HG02970 (cell line): ENCODE results near the gene ECE1.
"Not testable (repeated sequence)": the region's sequence is repeated elsewhere in the genome, so short reads cannot be mapped to it uniquely, and the experiment has no call there.

Experiments
- ATAC-seq: cut with Tn5 transposase; IDR thresholded peaks from one replicate; pipeline ENCODE4 v1.9.1; 2021; ENCODE audit warnings: mild to moderate bottlenecking, moderate library complexity, moderate number of reproducible peaks; ENCODE audit not compliant: unreplicated experiment, low FRiP score

ECE1 gene

DNA sequence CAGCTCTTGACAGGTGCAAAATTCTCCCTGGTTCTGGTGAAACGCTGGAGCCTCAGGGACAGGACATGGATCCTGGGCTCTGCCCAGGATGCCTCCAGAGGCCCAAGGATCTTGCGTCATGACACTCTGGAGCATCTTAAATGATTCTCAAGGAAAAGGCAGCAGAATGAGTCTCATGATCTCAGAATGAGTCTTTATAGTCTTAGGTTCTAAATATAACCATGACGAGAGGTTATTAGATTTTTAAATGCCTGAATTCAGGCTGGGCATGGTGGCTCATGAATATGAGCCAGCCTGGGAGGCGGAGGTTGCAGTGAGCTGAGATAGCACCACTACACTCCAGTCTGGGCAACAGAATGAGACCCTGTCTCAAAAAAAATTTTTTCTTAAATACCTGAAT lies 55.5 kb downstream of the ECE1 start:
- ATAC-seq, result no peak

GRCh38 chr1:21233490-21233889 lies 56.8 kb downstream of the ECE1 start:
- no peak for ATAC-seq

DNA sequence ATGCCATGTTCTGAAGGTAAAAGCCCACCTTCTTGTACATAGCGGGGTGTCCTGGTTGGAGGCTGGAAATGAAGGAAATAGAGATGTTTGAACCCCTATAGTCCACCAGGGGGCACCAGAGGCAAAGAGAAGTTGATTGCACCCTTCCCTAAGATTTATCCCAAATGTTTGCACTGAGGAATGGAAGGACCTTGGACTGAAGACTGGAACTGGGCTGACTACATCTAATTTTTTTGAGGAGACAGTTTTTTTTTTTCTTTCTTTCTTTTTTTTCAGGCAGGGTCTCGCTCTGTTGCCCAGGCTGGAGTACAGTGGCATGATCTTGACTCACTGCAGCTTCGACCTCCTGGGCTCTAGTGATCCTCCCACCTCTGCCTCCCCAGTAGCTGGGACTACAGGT lies 58.2 kb downstream of the ECE1 start:
- ATAC-seq, result no peak

GRCh38 chr1:21229246-21230000 lies 60.8 kb downstream of the ECE1 start:
- no peak for ATAC-seq

DNA sequence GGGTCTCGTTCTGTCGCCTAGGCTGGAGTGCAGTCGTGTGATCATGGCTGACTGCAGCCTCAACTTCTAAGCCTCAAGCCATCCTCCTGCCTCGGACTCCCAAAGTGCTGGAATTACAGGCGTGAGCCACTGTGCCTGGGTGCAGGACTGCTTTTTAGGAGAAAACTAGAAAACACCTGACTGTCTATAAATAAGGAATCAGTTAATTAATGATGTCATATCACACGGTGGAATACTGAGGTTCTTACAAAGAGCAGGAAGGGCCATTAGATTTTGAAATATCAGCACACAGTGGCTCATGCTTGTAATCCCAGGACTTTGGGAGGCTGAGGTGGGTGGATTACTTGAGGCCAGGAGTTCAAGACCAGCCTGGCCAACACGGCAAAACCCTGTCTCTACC lies 62.0 kb downstream of the ECE1 start:
- not testable (repeated sequence) for ATAC-seq

- ATAC-seq, result no peak
Measured at GRCh38 chr1:21225065-21225464, 65.2 kb downstream of the ECE1 start.

GRCh38 chr1:21220815-21221214 lies 69.4 kb downstream of the ECE1 start:
- no peak for ATAC-seq

GRCh38 chr1:21219674-21220073 lies 70.6 kb downstream of the ECE1 start:
- ATAC-seq, result no peak

DNA sequence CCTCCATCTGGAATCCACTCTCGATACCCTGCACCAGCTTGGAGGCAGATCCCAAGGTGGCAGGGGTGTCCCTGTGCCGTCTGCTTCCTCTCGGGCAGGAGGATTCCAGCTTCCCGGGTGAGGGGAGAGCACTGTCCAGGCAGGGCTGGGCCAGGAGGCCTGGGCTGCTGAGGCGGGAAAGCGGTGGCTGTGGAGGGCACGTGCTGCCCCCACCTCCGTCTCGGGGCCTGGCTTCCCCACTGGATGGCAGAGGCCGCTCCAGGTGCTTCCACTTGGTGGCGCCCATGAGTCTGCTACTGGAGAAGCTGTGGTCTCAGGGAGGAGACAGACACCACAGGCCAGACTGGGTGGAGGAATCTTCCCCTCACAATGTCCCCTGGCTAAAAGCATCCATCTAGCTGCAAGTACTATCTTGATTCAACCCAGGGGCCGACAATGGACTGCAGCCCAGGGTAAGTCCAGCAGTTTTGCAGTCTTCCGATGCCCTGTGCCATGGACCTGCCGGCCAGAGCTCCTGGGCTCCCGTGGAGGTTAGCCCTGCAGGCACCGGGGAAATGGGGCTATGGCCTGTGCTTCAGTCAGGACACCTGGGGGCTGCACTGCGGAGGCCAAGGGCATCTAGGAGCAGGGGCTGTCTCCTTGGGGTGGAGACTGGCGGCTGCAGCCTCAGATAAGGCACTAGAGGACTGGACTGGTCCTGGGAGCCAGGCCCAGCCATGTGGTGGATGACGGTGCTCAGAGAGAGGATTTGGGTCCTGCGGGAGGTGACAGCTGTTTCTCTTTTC lies 72.3 kb downstream of the ECE1 start:
- ATAC-seq, result no peak

DNA sequence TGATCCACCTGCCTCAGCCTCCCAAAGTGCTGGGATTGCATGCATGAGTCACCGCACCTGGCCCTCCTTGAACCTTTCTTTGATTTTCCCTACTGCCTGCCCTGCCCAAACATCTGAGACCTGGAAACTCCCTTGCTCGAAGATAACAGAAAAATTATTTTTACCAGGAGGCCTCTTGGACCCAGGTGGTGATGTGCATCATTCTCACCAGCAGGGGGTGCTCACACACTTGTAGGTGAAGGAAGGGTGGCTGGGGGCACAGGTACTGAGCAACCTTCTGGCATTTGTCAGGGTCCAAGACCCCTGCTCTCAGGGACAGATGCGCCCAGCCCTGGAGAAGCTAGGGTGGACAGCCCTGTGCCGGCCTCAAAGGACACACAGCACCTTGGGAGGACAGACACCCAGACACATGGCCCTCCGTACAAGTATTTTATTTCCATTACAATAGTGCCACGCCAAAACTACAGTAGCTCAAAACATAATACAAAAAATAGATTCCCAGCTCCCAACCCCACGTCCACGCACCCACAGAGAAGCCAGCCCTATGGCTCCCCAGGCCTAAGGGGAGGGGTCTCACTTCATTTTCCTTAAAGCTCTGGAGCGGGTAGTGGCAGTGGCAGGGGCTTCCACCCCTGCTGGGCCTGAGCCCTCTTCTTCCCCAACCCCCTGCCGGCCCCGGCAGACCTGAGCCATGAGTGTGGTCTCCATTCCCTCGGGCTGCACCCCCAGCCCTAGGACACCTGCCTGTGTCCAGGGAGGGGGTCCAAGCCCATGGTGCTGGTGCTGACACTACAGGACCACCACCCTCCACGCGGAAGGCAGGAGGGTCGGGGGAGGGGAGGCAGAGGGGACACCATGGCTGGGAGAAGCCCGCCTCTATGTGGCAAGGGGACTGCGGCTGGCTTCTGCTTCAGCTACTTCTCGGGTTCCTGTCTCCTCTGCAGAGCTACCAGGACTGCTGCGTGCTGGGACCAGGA lies 73.1 kb downstream of the ECE1 start:
- ATAC-seq, result no peak

- ATAC-seq, result no peak
Measured at GRCh38 chr1:21212126-21212525, 78.1 kb downstream of the ECE1 start.

DNA sequence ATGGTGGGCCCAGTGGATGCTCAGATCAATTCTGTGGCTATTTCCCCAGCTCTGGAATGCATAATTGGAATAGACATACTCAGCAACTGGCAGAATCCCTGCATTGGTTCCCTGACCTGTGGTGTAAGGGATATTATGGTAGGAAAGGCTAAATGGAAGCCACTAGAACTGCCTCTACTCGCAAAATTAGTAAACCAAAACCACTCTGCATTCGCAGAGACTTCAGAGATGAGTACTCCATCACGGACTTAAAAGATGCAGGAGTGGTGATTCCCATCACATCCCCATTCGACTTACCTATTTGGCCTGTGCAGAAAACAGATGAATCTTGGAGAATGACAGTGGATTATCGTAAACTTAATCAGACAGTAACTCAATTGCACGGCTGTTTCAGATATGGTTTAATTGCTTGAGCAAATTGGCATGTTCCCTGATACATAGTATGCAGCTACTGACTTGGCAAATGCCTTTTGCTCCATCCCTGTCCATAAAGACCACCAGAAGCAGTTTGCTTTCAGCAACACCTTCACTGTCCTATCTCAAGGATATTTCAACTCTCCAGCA lies 82.0 kb downstream of the ECE1 start:
- not testable (repeated sequence) for ATAC-seq

GRCh38 chr1:21206117-21206516 lies 84.1 kb downstream of the ECE1 start:
- no peak for ATAC-seq

DNA sequence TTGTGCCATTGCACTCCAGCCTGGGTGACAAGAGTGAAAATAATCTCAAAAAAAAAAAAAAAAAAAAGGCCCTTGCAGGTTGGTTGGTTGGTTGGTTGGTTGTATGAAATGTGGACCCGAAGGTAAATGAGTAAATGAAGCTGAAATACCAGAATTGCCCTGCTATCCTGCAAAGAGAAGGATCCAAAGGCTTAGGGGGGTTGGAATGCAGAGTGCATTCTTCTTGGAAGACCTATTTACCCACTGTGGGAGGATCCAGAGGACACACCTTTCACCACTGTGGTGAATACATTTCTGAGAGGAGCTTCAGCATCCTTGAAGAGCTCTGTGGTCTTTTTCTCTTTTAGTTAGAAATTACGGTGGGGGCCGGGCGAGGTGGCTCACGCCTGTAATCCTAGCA lies 84.8 kb downstream of the ECE1 start:
- ATAC-seq, result no peak

- no peak for ATAC-seq
Measured at GRCh38 chr1:21201650-21202049, 88.6 kb downstream of the ECE1 start.

DNA sequence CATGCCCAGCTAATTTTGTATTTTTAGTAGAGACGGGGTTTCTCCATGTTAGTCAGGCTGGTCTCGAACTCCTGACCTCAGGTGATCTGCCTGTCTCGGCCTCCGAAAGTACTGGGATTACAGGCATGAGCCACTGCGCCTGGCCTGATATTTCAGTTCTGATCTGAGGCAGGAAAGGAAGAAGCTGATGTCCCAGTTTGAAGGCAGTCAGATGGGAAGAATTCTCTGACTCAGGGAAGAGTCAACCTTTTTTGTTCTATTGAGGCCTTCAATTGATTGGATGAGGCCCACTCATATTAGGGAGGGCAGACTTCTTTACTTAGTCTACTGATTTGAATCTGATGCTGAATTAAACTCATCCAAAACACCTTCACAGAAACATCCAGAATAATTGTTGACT lies 89.0 kb downstream of the ECE1 start:
- not testable (repeated sequence) for ATAC-seq

DNA sequence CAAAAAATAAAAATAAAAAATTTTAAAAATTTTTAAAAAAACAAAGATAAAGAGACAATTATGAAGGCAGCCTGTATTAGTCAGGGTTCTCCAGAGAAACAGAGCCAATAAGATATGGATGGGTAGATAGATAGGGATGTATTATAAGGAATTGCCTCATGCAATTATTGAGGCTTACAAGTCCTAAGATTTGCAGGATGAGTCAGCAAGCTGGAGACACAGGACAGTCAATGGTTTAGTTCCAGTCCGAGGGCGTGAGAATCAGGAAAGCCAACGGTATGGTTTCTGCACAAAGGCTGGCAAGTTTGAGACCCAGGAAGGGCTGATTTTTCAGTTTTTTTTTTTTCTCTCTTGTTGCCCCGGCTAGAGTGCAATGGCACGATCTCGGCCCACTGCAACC lies 89.5 kb downstream of the ECE1 start:
- no peak for ATAC-seq

DNA sequence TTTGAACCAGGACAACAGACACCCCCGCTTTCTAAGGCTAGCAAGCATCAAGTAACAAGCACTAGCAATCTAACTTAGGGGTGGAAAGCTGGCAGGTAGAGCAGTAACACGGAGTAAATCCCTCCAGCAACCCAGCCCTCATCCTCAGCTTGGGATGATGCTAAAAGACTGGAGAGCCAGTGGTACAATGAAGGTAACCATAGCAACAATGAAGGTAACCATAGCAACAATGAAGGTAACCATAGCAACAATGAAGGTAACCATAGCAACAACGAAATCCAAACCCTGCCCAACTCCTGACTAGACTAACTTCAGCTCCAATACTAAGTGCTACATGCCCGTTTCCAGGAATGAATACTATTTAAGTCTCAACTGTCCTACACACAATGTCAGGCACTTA lies 91.3 kb downstream of the ECE1 start:
- no peak for ATAC-seq

GRCh38 chr1:21192871-21193270 lies 97.4 kb downstream of the ECE1 start:
- ATAC-seq, result no peak

DNA sequence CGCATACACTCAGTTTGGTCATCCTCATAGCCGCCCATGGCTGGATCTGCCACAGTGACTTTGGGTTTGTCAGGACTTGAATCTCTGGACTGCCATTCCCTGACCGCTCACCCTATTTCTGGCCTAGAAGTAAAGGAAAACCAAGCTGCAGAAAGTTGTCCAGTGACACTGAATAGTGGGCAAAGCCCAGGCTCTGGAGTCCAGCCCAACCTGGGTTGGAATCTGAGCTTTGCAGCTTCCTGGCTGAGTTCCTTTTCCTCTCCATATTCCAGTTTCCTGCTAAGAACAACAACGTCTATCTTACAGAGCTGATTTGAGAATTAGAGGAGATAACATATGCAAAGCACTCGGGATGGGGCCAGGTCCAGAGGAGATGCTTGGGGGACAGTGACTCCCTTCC lies 98.0 kb downstream of the ECE1 start:
- ATAC-seq, result no peak
